ENCODE measurements around the gene JMJD1C. TPM values are rescaled to one million over a fixed set of nuclear protein-coding genes. Genes with fewer than 3 reads are reported as not detected.
A peak's percentile ranks its signal among the peaks of the same experiment; 100 is the strongest.

Gene JMJD1C
- polyA plus RNA-seq, 2 of the 4 experiments (the other 2 are of a cell fraction) = 15.9 to 47.2 TPM

DNA sequence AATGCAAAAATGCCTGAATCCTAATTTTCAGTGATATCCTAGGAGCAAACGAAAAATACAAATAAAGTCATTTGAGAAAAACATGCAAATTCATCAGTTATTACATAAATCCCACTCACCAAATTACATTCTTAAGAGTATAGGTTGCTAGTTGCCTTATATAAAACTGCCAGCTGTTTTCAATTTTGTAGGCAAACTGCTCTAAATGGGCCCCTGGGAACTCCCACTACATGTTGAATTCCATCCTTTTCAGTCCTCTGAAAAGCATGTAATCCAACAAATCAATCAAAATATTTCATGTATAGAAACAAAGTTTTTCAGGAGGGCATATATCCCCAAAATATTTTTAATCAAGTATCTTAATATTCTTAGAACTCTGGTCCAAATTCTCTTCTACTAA lies 2.1 kb upstream of the JMJD1C start:
- WGBS (ENCODE audit: missing lambda C conversion rate) = 49% methylated on average over 1 of the region's 1 CpG
- ATAC-seq (no peak), FAIRE-seq (no peak), DNase-seq (ENCODE audit: low read depth in 1 of 2, low spot score in 1 of 2) (no peak)
- Histone ChIP-seq H3K27ac (no peak overlapping the region), H3K9me3 (no peaks in the 10 kb centered on the region), H3K4me1 (peaks cover 28% of the 10 kb centered on the region), H3K4me3 (no peak overlapping the region), H3K4me2 (no peak overlapping the region)
- TF ChIP-seq FOSB (CRISPR knock-in tag; IDR thresholded peaks at IDR 0.05) (no peak), JUNB (IDR thresholded peaks at IDR 0.05) (no peak), RARB (CRISPR knock-in tag; IDR thresholded peaks at IDR 0.05) (no peak), CBX2 (IDR thresholded peaks at IDR 0.05; ENCODE audit: borderline replicate concordance, low read depth) (no peak), REST (IDR thresholded peaks at IDR 0.05) (no peak), SMC3 (IDR thresholded peaks at IDR 0.05) (no peak), RAD21 (conservative IDR thresholded peaks at IDR 0.05 in 1 of 2, IDR thresholded peaks at IDR 0.05 in 1 of 2) (no peak)
- ChIA-PET CTCF (interaction anchor here (0.9 kb wide), 1 partner anchor 162 kb away, joined by 4 read pairs; no protein-coding TSS in a partner anchor), POLR2A (no interaction called here)

- ATAC-seq (peak; percentile 53 to 57), FAIRE-seq (no peak), DNase-seq (ENCODE audit: low read depth in 1 of 2, low spot score in 1 of 2) (peak; percentile 33 to 70)
- CTCF ChIA-PET = interaction anchor here (1.2 to 2.8 kb wide), 5 partner anchors 12 to 300 kb away, joined by 3 to 11 read pairs (median 4); no protein-coding TSS in a partner anchor
- peak overlapping the region; percentile 82 for H3K4me3 ChIP-seq
- TF ChIP-seq NR3C1 (IDR thresholded peaks at IDR 0.05) = no peak
- no peak for TF ChIP-seq HOXB5 (CRISPR knock-in tag; IDR thresholded peaks at IDR 0.05)
- no peak for TF ChIP-seq MAFK (IDR thresholded peaks at IDR 0.05; ENCODE audit: partially characterized antibody)
- TF ChIP-seq CHD4 (IDR thresholded peaks at IDR 0.05; ENCODE audit: borderline replicate concordance) = no peak
- TF ChIP-seq SMC3 (IDR thresholded peaks at IDR 0.05) = peak; percentile 4; the same call in 1 of the 3 replicates
- TF ChIP-seq NFE2L2 (conservative IDR thresholded peaks at IDR 0.05; ENCODE audit: low read length) = no peak
- TF ChIP-seq BCL3 (IDR thresholded peaks at IDR 0.05) = 0 out of 3 replicates have a peak, but pooled peaks have one; percentile 18
- 0 out of 2 replicates have a peak, but pooled peaks have one; percentile 1 for TF ChIP-seq RFX5 (IDR thresholded peaks at IDR 0.05)
- whole genome bisulfite sequencing (ENCODE audit: missing lambda C conversion rate) = 2% methylated on average over 25 of the region's 27 CpGs
- H3K4me2 ChIP-seq = peak overlapping the region; percentile 94
- no peaks in the 10 kb centered on the region for H3K9me3 ChIP-seq
- peak overlapping the region; percentile 85 to 91 for H3K27ac ChIP-seq
- H3K4me1 ChIP-seq = peaks cover 28% of the 10 kb centered on the region
- POLR2A ChIA-PET = interaction anchor here (1.2 to 3.1 kb wide), 4 partner anchors 55 to 199 kb away, joined by 3 to 17 read pairs (median 4); no protein-coding TSS in a partner anchor
Measured at GRCh38 chr10:63466144-63466935, 563 bp upstream of the JMJD1C start.

- ATAC-seq (peak; percentile 80 to 83), DNase-seq (ENCODE audit: low read depth in 1 of 2, low spot score in 1 of 2) (peak; percentile 19 to 21), FAIRE-seq (no peak)
- peak overlapping the region; percentile 94 for H3K4me2 ChIP-seq
- H3K4me1 ChIP-seq = peaks cover 28% of the 10 kb centered on the region
- 15% methylated on average over 14 of the region's 35 CpGs for WGBS (ENCODE audit: missing lambda C conversion rate)
- ChIA-PET POLR2A (interaction anchor here (0.8 to 3.1 kb wide), 4 partner anchors 51 to 196 kb away, joined by 3 to 17 read pairs (median 5); partner anchors contain the start of gene REEP3), CTCF (interaction anchor here (0.7 to 2.8 kb wide), 4 partner anchors 10 to 256 kb away, joined by 3 to 11 read pairs (median 6); no protein-coding TSS in a partner anchor)
- H3K4me3 ChIP-seq = peak overlapping the region; percentile 82
- no peaks in the 10 kb centered on the region for H3K9me3 ChIP-seq
- H3K27ac ChIP-seq = peak overlapping the region; percentile 85 to 91
- TF ChIP-seq ZNF302 (CRISPR knock-in tag; IDR thresholded peaks at IDR 0.05) = no peak
- no peak for TF ChIP-seq RNF2 (IDR thresholded peaks at IDR 0.05; ENCODE audit: borderline replicate concordance, low read depth)
- TF ChIP-seq CEBPB (IDR thresholded peaks at IDR 0.05) = no peak
- TF ChIP-seq CHD2 (IDR thresholded peaks at IDR 0.05; ENCODE audit: low read length, partially characterized antibody) = no peak
- no peak for TF ChIP-seq JUNB (IDR thresholded peaks at IDR 0.05)
- no peak for TF ChIP-seq RARB (CRISPR knock-in tag; IDR thresholded peaks at IDR 0.05)
- no peak for TF ChIP-seq FOSL2 (IDR thresholded peaks at IDR 0.05)
- no peak for TF ChIP-seq FOSL2 (CRISPR knock-in tag; IDR thresholded peaks at IDR 0.05)
- no peak for TF ChIP-seq E2F6 (IDR thresholded peaks at IDR 0.05; ENCODE audit: borderline replicate concordance, low read depth)
- TF ChIP-seq, protein P1, sequence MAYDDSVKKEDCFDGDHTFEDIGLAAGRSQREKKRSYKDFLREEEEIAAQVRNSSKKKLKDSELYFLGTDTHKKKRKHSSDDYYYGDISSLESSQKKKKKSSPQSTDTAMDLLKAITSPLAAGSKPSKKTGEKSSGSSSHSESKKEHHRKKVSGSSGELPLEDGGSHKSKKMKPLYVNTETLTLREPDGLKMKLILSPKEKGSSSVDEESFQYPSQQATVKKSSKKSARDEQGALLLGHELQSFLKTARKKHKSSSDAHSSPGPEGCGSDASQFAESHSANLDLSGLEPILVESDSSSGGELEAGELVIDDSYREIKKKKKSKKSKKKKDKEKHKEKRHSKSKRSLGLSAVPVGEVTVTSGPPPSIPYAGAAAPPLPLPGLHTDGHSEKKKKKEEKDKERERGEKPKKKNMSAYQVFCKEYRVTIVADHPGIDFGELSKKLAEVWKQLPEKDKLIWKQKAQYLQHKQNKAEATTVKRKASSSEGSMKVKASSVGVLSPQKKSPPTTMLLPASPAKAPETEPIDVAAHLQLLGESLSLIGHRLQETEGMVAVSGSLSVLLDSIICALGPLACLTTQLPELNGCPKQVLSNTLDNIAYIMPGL (CRISPR knock-in tag; IDR thresholded peaks at IDR 0.05; ENCODE audit: borderline replicate concordance) = no peak
Measured at GRCh38 chr10:63464402-63465292, 1.1 kb downstream of the JMJD1C start.
